NCI-H1105 treated with DMSO at 0.1 percent for 48 hours (cell line): ENCODE measurements around the gene SMIM33.
"Not testable (repeated sequence)": the region's sequence is repeated elsewhere in the genome, so short reads cannot be mapped to it uniquely, and the experiment has no call there.

ENCODE experiments used
- DNase-seq: peaks from one replicate; lab custom pipeline; 2025; lab: John Stamatoyannopoulos, UW

SMIM33 gene

GRCh38 chr5:139470821-139471300 lies at the start of gene SMIM33:
Gene SMIM33 (plus strand): TSS chr5:139471004. CDS start chr5:139471122, 118 bp downstream.
- DNase-seq: no peak

- peak; percentile 50 for DNase-seq
These were observed 48.4 kb upstream of the SMIM33 start for GRCh38 chr5:139422307-139422893.

- DNase-seq: no peak
These were observed 45.3 kb upstream of the SMIM33 start for GRCh38 chr5:139425497-139425896.

GRCh38 chr5:139426203-139426885 lies 44.5 kb upstream of the SMIM33 start:
- no peak for DNase-seq

- no peak for DNase-seq
These were observed 40.8 kb upstream of the SMIM33 start for GRCh38 chr5:139430015-139430414.

GRCh38 chr5:139431706-139432105 lies 39.1 kb upstream of the SMIM33 start:
- no peak for DNase-seq

- DNase-seq: no peak
These were observed 35.1 kb upstream of the SMIM33 start for GRCh38 chr5:139435676-139436075.

- DNase-seq: no peak
These were observed 32.1 kb upstream of the SMIM33 start for GRCh38 chr5:139438707-139439012.

GRCh38 chr5:139439013-139439903 lies 31.5 kb upstream of the SMIM33 start, which contains the start of gene DNAJC18:
Gene DNAJC18 (minus strand): TSS chr5:139439525. CDS start chr5:139439445, 80 bp downstream.
- peak; percentile 86 for DNase-seq

- DNase-seq: not testable (repeated sequence)
These were observed 30.4 kb upstream of the SMIM33 start for GRCh38 chr5:139440416-139440815.

- no peak for DNase-seq
These were observed 26.9 kb upstream of the SMIM33 start for GRCh38 chr5:139443831-139444453.

- DNase-seq: no peak
These were observed 25.3 kb upstream of the SMIM33 start for GRCh38 chr5:139445325-139446170.

GRCh38 chr5:139446956-139447779 lies 23.6 kb upstream of the SMIM33 start:
- DNase-seq: no peak

GRCh38 chr5:139451176-139451575 lies 19.6 kb upstream of the SMIM33 start:
- DNase-seq: no peak

- DNase-seq: no peak
These were observed 18.7 kb upstream of the SMIM33 start for GRCh38 chr5:139451878-139452660.

GRCh38 chr5:139453683-139454567 lies 16.9 kb upstream of the SMIM33 start:
- DNase-seq: no peak

GRCh38 chr5:139454568-139455290 lies 16.1 kb upstream of the SMIM33 start:
- DNase-seq: no peak

- DNase-seq: no peak
These were observed 14.0 kb upstream of the SMIM33 start for GRCh38 chr5:139456776-139457175.
